Neural progenitor cell (in vitro differentiated cells): ENCODE measurements around the gene GNG3. TPM values are rescaled to one million over a fixed set of nuclear protein-coding genes. Genes with fewer than 3 reads are reported as not detected.
"Not testable (repeated sequence)": the region's sequence is repeated elsewhere in the genome, so short reads cannot be mapped to it uniquely, and the experiment has no call there.

Experiments
- DNase-seq: peaks from one replicate; pipeline ENCODE4 v3.0.0-alpha.2; 2016; ENCODE audit warnings: low spot score
- H2AFZ ChIP-seq: fragments of 200-600 bp; sonication (generic); replicated peaks from 2 replicates; pipeline ENCODE4 v1.6.1; 2016; ENCODE audit warnings: antibody characterized with exemption
- H3F3A ChIP-seq: fragments of 200-600 bp; sonication (generic); 2 replicates; pipeline ENCODE4 v1.6.1; 2016; ENCODE audit warnings: antibody characterized with exemption, low read depth
- H3K27ac ChIP-seq: fragments of 200-600 bp; sonication (generic); 2 replicates; pipeline ENCODE4 v1.5.1; 2016; ENCODE audit warnings: mild to moderate bottlenecking
- H3K27me3 ChIP-seq: fragments of 200-600 bp; sonication (generic); 2 replicates; pipeline ENCODE4 v1.6.1; 2016; ENCODE audit warnings: mild to moderate bottlenecking, moderate library complexity
- H3K36me3 ChIP-seq: fragments of 200-600 bp; sonication (generic); 2 replicates; pipeline ENCODE4 v1.5.1; 2016
- H3K4me1 ChIP-seq: fragments of 200-600 bp; sonication (generic); 2 replicates; pipeline ENCODE4 v1.6.1; 2016; ENCODE audit warnings: mixed run types
- H3K4me2 ChIP-seq: fragments of 200-600 bp; sonication (generic); 2 replicates; pipeline ENCODE4 v1.6.1; 2016
- H3K4me3 ChIP-seq: fragments of 200-600 bp; sonication (generic); 2 replicates; pipeline ENCODE4 v1.5.1; 2016
- H3K79me2 ChIP-seq: fragments of 200-600 bp; sonication (generic); 2 replicates; pipeline ENCODE4 v1.6.1; 2016; ENCODE audit warnings: low read depth
- H3K9ac ChIP-seq: fragments of 200-600 bp; sonication (generic); 2 replicates; pipeline ENCODE4 v1.6.1; 2016
- H3K9me3 ChIP-seq: fragments of 200-600 bp; sonication (generic); 2 replicates; pipeline ENCODE4 v1.5.1; 2016; ENCODE audit warnings: low read depth
- H4K20me1 ChIP-seq: fragments of 200-600 bp; sonication (generic); 2 replicates; pipeline ENCODE4 v1.6.1; 2016; ENCODE audit warnings: low read depth
- H3K27ac Mint-ChIP-seq: 3 replicates; pipeline ENCODE4 v1.8.0; 2021; ENCODE audit warnings: mixed read lengths
- H3K27me3 Mint-ChIP-seq: 2 replicates; pipeline ENCODE4 v1.8.0; 2022; ENCODE audit warnings: low read depth, mild to moderate bottlenecking, inconsistent platforms, moderate library complexity, mixed read lengths; ENCODE audit not compliant: insufficient read depth
- H3K36me3 Mint-ChIP-seq: 3 replicates; pipeline ENCODE4 v1.8.0; 2021; ENCODE audit warnings: mixed read lengths
- H3K4me1 Mint-ChIP-seq: 3 replicates; pipeline ENCODE4 v1.8.0; 2021; ENCODE audit warnings: mixed read lengths
- H3K4me3 Mint-ChIP-seq: 3 replicates; pipeline ENCODE4 v1.8.0; 2021; ENCODE audit warnings: mild to moderate bottlenecking, moderate library complexity, mixed read lengths
- H3K9me3 Mint-ChIP-seq: 3 replicates; pipeline ENCODE4 v1.8.0; 2020; ENCODE audit warnings: mixed read lengths
- CTCF ChIP-seq: fragments of 200-600 bp; sonication (generic); IDR thresholded peaks from 2 replicates; pipeline ENCODE4 v1.5.1; 2017; ENCODE audit warnings: antibody characterized with exemption, mild to moderate bottlenecking
- EZH2 ChIP-seq: fragments of 200-600 bp; sonication (generic); IDR thresholded peaks from 2 replicates; pipeline ENCODE4 v1.6.1; 2017; ENCODE audit warnings: antibody characterized with exemption, mild to moderate bottlenecking, moderate library complexity
- EZH2phosphoT487 ChIP-seq: fragments of 200-600 bp; sonication (generic); IDR thresholded peaks from 2 replicates; pipeline ENCODE4 v1.6.1; 2017; ENCODE audit warnings: antibody characterized with exemption
- total RNA-seq: library from RNA; depleted of rRNA; stranded (reverse); fragments of >200 nt; gene quantifications from 2 replicates; pipeline ENCODE4 v1.2.3, GENCODE V29; 2015; ENCODE audit warnings: low replicate concordance

GNG3 gene
- total RNA-seq, 1 donor from 2014 or later, result not detected

GRCh38 chr11:62737196-62737595 is 29.7 kb downstream of the GNG3 start:
- Histone ChIP-seq H3K79me2 (peaks cover 11% of the 10 kb centered on the region), H3K27me3 (no peaks in the 10 kb centered on the region), H3K9ac (no peak overlapping the region), H3K36me3 (peaks cover 13% of the 10 kb centered on the region), H3K9me3 (no peaks in the 10 kb centered on the region), H3K4me1 (no peaks in the 10 kb centered on the region), H3K4me3 (no peak overlapping the region), H4K20me1 (no peaks in the 10 kb centered on the region), H3F3A (peaks cover 14% of the 10 kb centered on the region), H2AFZ (no peak overlapping the region), H3K4me2 (no peak overlapping the region), H3K27ac (no peak overlapping the region)
- Mint-ChIP-seq H3K4me1 (no peaks in the 10 kb centered on the region), H3K27ac (no peak overlapping the region), H3K4me3 (no peak overlapping the region), H3K36me3 (peaks cover 19% of the 10 kb centered on the region), H3K27me3 (peaks cover 2% of the 10 kb centered on the region), H3K9me3 (no peaks in the 10 kb centered on the region)
- no peak for DNase-seq
- no peak for TF ChIP-seq CTCF
- TF ChIP-seq EZH2phosphoT487, result no peak
- no peak for TF ChIP-seq EZH2

GRCh38 chr11:62747475-62748160 is 40.1 kb downstream of the GNG3 start:
- no peaks in the 10 kb centered on the region for H3K9me3 Mint-ChIP-seq
- peaks cover 3% of the 10 kb centered on the region for H3K27me3 Mint-ChIP-seq
- H3K4me3 Mint-ChIP-seq, result no peak overlapping the region
- no peak overlapping the region for H3K9ac ChIP-seq
- no peak overlapping the region for H3K4me2 ChIP-seq
- H3K79me2 ChIP-seq, result peaks cover 24% of the 10 kb centered on the region
- H4K20me1 ChIP-seq, result no peaks in the 10 kb centered on the region
- H3K4me1 Mint-ChIP-seq, result peaks cover 6% of the 10 kb centered on the region
- peak overlapping the region; percentile 46 for H3K27ac Mint-ChIP-seq
- H3K4me1 ChIP-seq, result no peaks in the 10 kb centered on the region
- no peak overlapping the region for H3K4me3 ChIP-seq
- no peaks in the 10 kb centered on the region for H3K9me3 ChIP-seq
- no peak overlapping the region for H3K27ac ChIP-seq
- H3K27me3 ChIP-seq, result no peaks in the 10 kb centered on the region
- H3K36me3 Mint-ChIP-seq, result peaks cover 4% of the 10 kb centered on the region
- DNase-seq, result no peak
- TF ChIP-seq CTCF (no peak), EZH2phosphoT487 (no peak), EZH2 (no peak)
- H2AFZ ChIP-seq, result no peak overlapping the region
- no peaks in the 10 kb centered on the region for H3K36me3 ChIP-seq
- peaks cover 7% of the 10 kb centered on the region for H3F3A ChIP-seq

- H3K36me3 Mint-ChIP-seq, H3K9me3 Mint-ChIP-seq, H3K4me2 ChIP-seq, H4K20me1 ChIP-seq, H3K27ac Mint-ChIP-seq, H3K27me3 ChIP-seq, H3K4me3 Mint-ChIP-seq, H3K9ac ChIP-seq, H3K4me3 ChIP-seq, H3K4me1 Mint-ChIP-seq, H3K4me1 ChIP-seq, H3K36me3 ChIP-seq, H3K27ac ChIP-seq, H2AFZ ChIP-seq, H3K27me3 Mint-ChIP-seq, H3K9me3 ChIP-seq, DNase-seq: not testable (repeated sequence)
- H3F3A ChIP-seq, result peaks cover 14% of the 10 kb centered on the region
- H3K79me2 ChIP-seq, result peaks cover 33% of the 10 kb centered on the region
Measured at GRCh38 chr11:62749931-62750330, 42.5 kb downstream of the GNG3 start.

- no peak overlapping the region for H3K27ac Mint-ChIP-seq
- H3K79me2 ChIP-seq, result peaks cover 33% of the 10 kb centered on the region
- peak overlapping the region; percentile 98 for H3K4me3 Mint-ChIP-seq
Measured at GRCh38 chr11:62752177-62752785, 44.8 kb downstream of the GNG3 start.

More at GRCh38 chr11:62752177-62752785, 44.8 kb downstream of the GNG3 start:
- Mint-ChIP-seq H3K4me1 (peaks cover 8% of the 10 kb centered on the region), H3K27me3 (peaks cover 3% of the 10 kb centered on the region), H3K9me3 (no peaks in the 10 kb centered on the region), H3K36me3 (peaks cover 4% of the 10 kb centered on the region)
- Histone ChIP-seq H3K4me3 (no peak overlapping the region), H3K27me3 (no peaks in the 10 kb centered on the region), H3K4me2 (no peak overlapping the region), H3K27ac (no peak overlapping the region), H3K9me3 (no peaks in the 10 kb centered on the region), H2AFZ (no peak overlapping the region), H3K4me1 (no peaks in the 10 kb centered on the region), H4K20me1 (no peaks in the 10 kb centered on the region), H3F3A (peaks cover 24% of the 10 kb centered on the region), H3K36me3 (no peaks in the 10 kb centered on the region), H3K9ac (no peak overlapping the region)
- no peak for DNase-seq
- TF ChIP-seq EZH2phosphoT487 (no peak), EZH2 (no peak), CTCF (no peak)
